Keratinocyte (primary cell): ENCODE data around the gene PRKCH. TPM values are rescaled to one million over a fixed set of nuclear protein-coding genes. Genes with fewer than 3 reads are reported as not detected.

Experiments
- DNase-seq: peaks from one replicate; pipeline ENCODE4 v3.0.0-alpha.2; 2011; ENCODE audit warnings: low read depth, missing footprints, low spot score
- FAIRE-seq: peaks from 2 replicates; lab custom pipeline; 2011; peaks lifted over from hg19 to GRCh38; lab: Jason Lieb, UNC
- H2AFZ ChIP-seq: 2 replicates; pipeline ENCODE4 v1.6.0; 2012; ENCODE audit warnings: low read length, control low read depth, inconsistent platforms; ENCODE audit not compliant: control insufficient read depth
- H3K27ac ChIP-seq: 2 replicates; pipeline ENCODE4 v1.5.1; 2011; ENCODE audit warnings: low read length; ENCODE audit not compliant: control insufficient read depth, insufficient read depth
- H3K27me3 ChIP-seq: 3 replicates; pipeline ENCODE4 v1.6.0; 2011; ENCODE audit warnings: low read length; ENCODE audit not compliant: control insufficient read depth, insufficient read depth; ENCODE audit errors: extremely low read depth
- H3K36me3 ChIP-seq, 2 experiments: 2 replicates in 1 of 2; 3 replicates in 1 of 2; pipeline ENCODE4 v1.5.1; 2011; ENCODE audit warnings: low read length in 2 of 2, mild to moderate bottlenecking in 1 of 2; ENCODE audit not compliant: control insufficient read depth in 2 of 2, insufficient read depth in 2 of 2; ENCODE audit errors: extremely low read depth in 1 of 2
- H3K4me1 ChIP-seq: 3 replicates; pipeline ENCODE4 v1.5.1; 2011; ENCODE audit warnings: low read length; ENCODE audit not compliant: control insufficient read depth, insufficient read depth; ENCODE audit errors: extremely low read depth
- H3K4me2 ChIP-seq: 3 replicates; pipeline ENCODE4 v1.6.0; 2011; ENCODE audit warnings: low read depth, low read length; ENCODE audit not compliant: control insufficient read depth, insufficient read depth; ENCODE audit errors: extremely low read depth
- H3K4me3 ChIP-seq, 3 experiments: fragments of 200-600 bp in 1 of 3; sonication (generic) in 1 of 3; 2 replicates in 2 of 3; 3 replicates in 1 of 3; pipeline ENCODE4 v1.5.1; 2011 to 2016; ENCODE audit warnings: low read length in 3 of 3, mild to moderate bottlenecking in 3 of 3, control low read depth in 2 of 3, inconsistent platforms in 1 of 3, low read depth in 1 of 3, mixed read lengths in 1 of 3, mixed run types in 1 of 3, moderate library complexity in 1 of 3; ENCODE audit not compliant: control insufficient read depth in 2 of 3, insufficient read depth in 2 of 3; ENCODE audit errors: extremely low read depth in 1 of 3
- H3K79me2 ChIP-seq: 2 replicates; pipeline ENCODE4 v1.6.0; 2012; ENCODE audit warnings: low read length; ENCODE audit not compliant: control insufficient read depth, insufficient read depth
- H3K9ac ChIP-seq: 3 replicates; pipeline ENCODE4 v1.6.0; 2011; ENCODE audit warnings: low read length; ENCODE audit not compliant: control insufficient read depth, insufficient read depth; ENCODE audit errors: extremely low read depth
- H3K9me1 ChIP-seq: 3 replicates; pipeline ENCODE4 v1.6.0; 2011; ENCODE audit warnings: low read length; ENCODE audit not compliant: control insufficient read depth, insufficient read depth; ENCODE audit errors: extremely low read depth
- H3K9me3 ChIP-seq: 2 replicates; pipeline ENCODE4 v1.5.1; 2012; ENCODE audit warnings: low read depth, low read length; ENCODE audit not compliant: control insufficient read depth
- H4K20me1 ChIP-seq: 3 replicates; pipeline ENCODE4 v1.6.0; 2011; ENCODE audit warnings: low read length; ENCODE audit not compliant: control insufficient read depth, insufficient read depth; ENCODE audit errors: extremely low read depth
- EZH2 ChIP-seq: IDR thresholded peaks from one replicate; pipeline ENCODE4 v1.6.1; 2012; ENCODE audit warnings: inconsistent platforms, mild to moderate bottlenecking, low read length, moderate library complexity
- dilution Hi-C: fragments of 300-500 bp; cut with MboI; formaldehyde crosslinking; loops from one replicate; pipeline ENCODE4 v1.7.0; 2020; ENCODE audit warnings: low sequenced_read_pairs; ENCODE audit not compliant: extremely low pct_ligation_motif_present
- polyA plus RNA-seq, 5 experiments: library from polyadenylated mRNA; depleted of rRNA in 3 of 5; stranded (reverse) in 3 of 5; stranded (forward) in 1 of 5; unstranded in 1 of 5; fragments of >200 nt; gene quantifications; 1 replicate in 1 of 5; 2 replicates in 3 of 5; 3 replicates in 1 of 5; pipeline versions ENCODE4 v1.2.1 to v1.2.3, GENCODE V29; 2011 to 2012; ENCODE audit warnings: missing spikeins in 2 of 5, low read depth in 1 of 5, low replicate concordance in 1 of 5
- TF ChIP-seq, protein P1 (sequence below), 3 experiments: IDR thresholded peaks in 1 of 3; conservative IDR thresholded peaks in 1 of 3; optimal IDR thresholded peaks in 1 of 3; 2 replicates in 2 of 3; 3 replicates in 1 of 3; pipeline versions ENCODE3 to v1.5.1; 2011; ENCODE audit warnings: low read length in 3 of 3, mild to moderate bottlenecking in 3 of 3, moderate library complexity in 2 of 3, control low read depth in 1 of 3, inconsistent platforms in 1 of 3; ENCODE audit not compliant: insufficient read depth in 2 of 3; ENCODE audit errors: extremely low read depth in 1 of 3

The PRKCH gene
- polyA plus RNA-seq, 1 donor (not counting 4 experiments of a cell fraction or from before 2014, with no cell fraction given), result 13.7 TPM

DNA sequence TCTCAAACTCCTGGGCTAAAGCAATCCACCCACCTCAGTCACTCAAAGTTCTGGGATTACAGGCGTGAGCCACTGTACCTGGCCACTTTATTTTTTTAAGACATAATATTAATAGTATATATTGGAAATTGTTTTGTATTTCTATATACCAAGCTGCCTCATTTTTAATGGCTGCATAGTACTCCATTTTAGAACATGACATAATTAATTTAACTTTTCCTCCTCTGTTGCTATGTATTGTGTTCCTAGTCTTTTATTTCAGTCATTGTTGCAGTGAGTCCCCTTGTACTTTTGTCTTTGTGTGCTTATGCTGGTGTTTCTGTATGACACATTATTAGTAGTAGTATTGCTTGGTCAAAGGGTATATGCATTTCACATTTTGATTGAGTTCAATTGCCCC, 138.7 kb downstream of the PRKCH start:
- Histone ChIP-seq H3K36me3 (peaks cover 0 to 4% of the 10 kb centered on the region in 2 experiments), H3K9ac (no peak overlapping the region), H3K9me1 (no peaks in the 10 kb centered on the region), H3K27me3 (no peaks in the 10 kb centered on the region), H3K27ac (no peak overlapping the region), H3K79me2 (no peaks in the 10 kb centered on the region), H4K20me1 (no peaks in the 10 kb centered on the region), H3K4me2 (no peak overlapping the region), H3K4me1 (peaks cover 22% of the 10 kb centered on the region), H3K4me3 (no peak overlapping the region), H2AFZ (no peak overlapping the region), H3K9me3 (no peaks in the 10 kb centered on the region)
- FAIRE-seq, result no peak
- TF ChIP-seq, protein P1, sequence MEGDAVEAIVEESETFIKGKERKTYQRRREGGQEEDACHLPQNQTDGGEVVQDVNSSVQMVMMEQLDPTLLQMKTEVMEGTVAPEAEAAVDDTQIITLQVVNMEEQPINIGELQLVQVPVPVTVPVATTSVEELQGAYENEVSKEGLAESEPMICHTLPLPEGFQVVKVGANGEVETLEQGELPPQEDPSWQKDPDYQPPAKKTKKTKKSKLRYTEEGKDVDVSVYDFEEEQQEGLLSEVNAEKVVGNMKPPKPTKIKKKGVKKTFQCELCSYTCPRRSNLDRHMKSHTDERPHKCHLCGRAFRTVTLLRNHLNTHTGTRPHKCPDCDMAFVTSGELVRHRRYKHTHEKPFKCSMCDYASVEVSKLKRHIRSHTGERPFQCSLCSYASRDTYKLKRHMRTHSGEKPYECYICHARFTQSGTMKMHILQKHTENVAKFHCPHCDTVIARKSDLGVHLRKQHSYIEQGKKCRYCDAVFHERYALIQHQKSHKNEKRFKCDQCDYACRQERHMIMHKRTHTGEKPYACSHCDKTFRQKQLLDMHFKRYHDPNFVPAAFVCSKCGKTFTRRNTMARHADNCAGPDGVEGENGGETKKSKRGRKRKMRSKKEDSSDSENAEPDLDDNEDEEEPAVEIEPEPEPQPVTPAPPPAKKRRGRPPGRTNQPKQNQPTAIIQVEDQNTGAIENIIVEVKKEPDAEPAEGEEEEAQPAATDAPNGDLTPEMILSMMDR (optimal IDR thresholded peaks at IDR 0.05 in 1 of 3, IDR thresholded peaks at IDR 0.05 in 1 of 3, conservative IDR thresholded peaks at IDR 0.05 in 1 of 3; ENCODE audit: extremely low read depth in 1 of 3, insufficient read depth in 2 of 3, low read length in 3 of 3), result no peak
- TF ChIP-seq EZH2, result no peak
- dilution Hi-C loops, result loop anchor here (10.0 kb wide), 1 partner anchor 285 kb away; no protein-coding TSS in a partner anchor
- no peak for DNase-seq

DNA sequence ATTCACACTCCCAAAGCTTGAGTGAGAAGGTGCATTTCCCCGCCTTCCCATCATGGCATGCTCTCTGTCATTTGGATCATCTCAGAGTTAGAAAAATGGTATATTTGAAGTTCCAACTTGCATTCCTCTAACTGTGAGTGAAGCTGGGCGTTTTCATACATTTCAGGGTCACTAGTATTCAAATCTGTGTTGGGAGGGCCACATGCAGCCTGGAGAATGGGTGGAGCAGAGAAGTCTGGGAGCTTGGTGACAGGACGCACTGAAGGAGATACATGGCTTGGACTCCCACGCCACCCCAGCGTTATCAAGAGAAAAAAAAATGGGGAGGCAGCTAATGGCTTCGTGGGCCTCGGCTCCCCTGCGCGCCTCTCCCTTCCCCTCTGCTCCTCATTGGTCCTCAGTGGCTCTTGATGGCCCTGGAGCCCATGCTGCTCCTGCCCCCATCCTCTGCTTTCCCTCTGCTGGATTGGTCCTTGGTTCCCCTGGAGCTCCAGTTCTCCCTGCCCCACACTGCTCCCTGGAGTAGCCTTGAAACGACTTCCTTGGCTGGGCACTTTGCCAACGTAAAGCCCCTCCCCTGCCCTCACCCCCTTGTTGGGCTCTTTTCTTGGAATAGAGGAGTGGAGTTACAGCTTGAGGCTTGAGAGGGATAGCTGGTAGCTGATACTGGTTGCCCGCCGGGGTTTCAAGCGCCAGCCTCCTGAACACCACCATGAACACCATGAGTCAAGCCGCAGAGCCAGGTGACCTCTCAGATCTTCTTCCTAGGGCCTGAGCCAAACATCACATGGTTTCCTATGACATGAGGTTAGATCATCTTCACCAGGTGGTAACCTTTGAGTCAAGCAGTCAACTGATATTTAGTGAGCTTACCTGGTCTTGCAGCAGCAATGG, 139.6 kb downstream of the PRKCH start:
- H3K9me1 ChIP-seq, result no peaks in the 10 kb centered on the region
- peaks cover 0 to 4% of the 10 kb centered on the region in 2 experiments for H3K36me3 ChIP-seq
- H3K79me2 ChIP-seq, result no peaks in the 10 kb centered on the region
- peak; percentile 88 for DNase-seq
- H2AFZ ChIP-seq, result no peak overlapping the region
- H3K27me3 ChIP-seq, result no peaks in the 10 kb centered on the region
- no peak overlapping the region for H3K9ac ChIP-seq
- peak overlapping the region; percentile 41 for H3K27ac ChIP-seq
- dilution Hi-C loops, result loop anchor here (10.0 kb wide), 1 partner anchor 284 kb away; no protein-coding TSS in a partner anchor
- no peaks in the 10 kb centered on the region for H4K20me1 ChIP-seq
- peaks cover 25% of the 10 kb centered on the region for H3K4me1 ChIP-seq
- H3K4me3 ChIP-seq, result no peak overlapping the region
- peak overlapping the region; percentile 9 for H3K4me2 ChIP-seq
- FAIRE-seq, result no peak
- TF ChIP-seq, protein P1 (optimal IDR thresholded peaks at IDR 0.05 in 1 of 3, IDR thresholded peaks at IDR 0.05 in 1 of 3, conservative IDR thresholded peaks at IDR 0.05 in 1 of 3; ENCODE audit: extremely low read depth in 1 of 3, insufficient read depth in 2 of 3, low read length in 3 of 3), result no peak
- no peak for TF ChIP-seq EZH2
- H3K9me3 ChIP-seq, result no peaks in the 10 kb centered on the region
